NOMO-1 treated with dmso at 0.1 percent for 144 hours (cell line): ENCODE data around the gene WDR86.

Source experiments
- DNase-seq: peaks from one replicate; lab custom pipeline; 2025; ENCODE audit not compliant: unreplicated experiment; lab: John Stamatoyannopoulos, UW

Gene WDR86

DNA sequence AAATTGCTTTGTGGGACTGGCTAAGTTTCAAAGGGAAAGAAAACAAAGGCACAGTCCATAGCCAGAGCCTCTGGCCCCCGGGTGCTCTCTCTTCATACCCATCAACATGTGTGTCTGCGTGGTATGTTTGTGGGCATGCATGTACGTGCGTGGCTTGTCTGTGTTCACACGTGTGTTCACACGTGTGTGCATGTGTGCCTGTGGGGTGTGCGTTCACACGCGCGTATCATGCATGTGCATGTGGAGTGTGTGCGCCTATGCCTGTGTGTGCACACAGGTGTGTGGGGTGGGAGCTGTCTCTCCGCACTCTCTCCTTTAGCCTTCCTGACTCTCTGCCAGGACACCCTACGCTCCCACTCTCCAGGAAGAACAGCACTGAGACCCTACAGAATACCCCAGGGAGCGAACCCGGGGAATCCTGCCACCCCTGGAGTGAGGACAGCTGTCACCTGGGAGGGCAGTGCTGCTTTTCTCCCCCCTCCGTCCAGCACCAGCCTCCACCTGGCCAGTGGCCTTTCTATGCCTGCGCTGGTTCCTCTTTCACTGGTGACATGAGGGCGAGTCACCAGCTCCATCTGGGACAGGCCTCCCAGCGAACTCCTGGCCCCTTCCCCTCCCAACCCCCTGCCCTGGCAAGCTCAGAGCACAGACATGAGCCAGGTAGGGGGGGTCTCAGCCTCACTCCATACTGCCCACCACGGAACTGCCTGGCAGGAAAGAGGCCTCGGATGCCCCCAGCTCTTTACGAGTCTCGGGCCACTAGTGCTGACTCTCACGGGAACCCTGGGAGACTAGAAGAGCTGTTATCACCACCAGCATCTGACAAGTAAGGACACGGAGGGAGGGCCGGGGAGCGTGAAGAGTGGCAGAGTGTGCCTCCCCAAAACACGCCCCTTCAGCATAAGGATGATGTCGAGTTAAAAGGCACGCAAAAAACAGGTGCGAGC lies 16.5 kb downstream of the WDR86 start:
- DNase-seq = no peak

DNA sequence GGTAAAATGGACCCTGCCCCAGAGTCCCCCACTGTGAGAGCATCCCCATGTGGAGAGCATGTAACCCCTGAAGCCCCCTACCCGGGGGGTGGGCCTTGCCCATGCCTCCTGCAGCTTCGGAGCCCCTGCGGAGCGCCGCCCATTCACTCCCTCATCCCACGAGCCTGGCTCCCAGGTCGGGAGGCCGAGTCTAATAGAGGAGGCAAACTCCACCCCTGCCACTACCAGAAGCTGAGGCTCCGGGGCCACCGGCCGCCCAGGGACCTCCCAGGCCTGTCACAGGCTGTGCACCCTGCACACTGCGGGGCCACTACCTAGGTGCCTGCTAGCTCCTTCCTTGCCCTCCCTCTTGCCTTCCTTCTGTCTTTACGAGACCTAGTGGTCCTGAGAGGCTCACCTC lies 17.4 kb downstream of the WDR86 start:
- DNase-seq = no peak

DNA sequence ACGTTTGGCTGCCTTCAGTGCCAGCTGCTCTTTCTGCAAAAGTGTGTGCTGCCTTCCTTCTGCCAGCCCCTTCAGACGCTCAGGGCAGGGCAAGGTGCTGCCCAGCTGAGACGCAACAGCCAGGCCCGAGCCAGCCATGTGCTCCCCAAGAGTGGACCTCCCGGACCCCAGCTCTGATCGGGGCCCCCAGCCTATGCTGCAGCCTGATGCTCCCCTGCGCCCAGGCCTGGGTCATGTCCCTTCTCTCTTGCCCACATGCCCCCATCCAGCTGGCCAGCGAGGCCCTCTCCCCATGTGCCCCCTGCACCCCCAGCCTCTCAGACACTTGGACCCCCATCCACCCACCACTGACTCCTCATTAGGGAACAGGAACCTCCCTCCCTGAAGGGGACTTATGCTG lies 17.8 kb downstream of the WDR86 start:
- DNase-seq = no peak

DNA sequence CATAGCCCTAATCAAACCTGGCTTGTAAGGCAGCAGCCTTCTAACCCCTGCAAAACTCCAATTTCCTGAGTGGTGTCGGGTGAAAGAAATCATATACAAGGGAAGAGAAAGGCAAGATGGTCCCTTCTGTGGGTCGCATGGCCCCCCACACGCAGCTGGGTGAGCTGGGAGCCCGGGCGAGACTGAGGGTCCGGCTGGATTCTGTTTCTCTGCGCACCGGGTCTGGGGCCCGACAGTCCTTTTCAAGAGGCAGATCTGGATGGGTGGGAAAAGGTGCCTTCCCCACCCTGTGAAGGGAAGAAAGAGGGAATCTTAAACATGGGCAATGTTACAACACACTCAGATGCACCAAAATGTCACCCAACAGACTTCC lies 18.5 kb downstream of the WDR86 start:
- no peak for DNase-seq

DNA sequence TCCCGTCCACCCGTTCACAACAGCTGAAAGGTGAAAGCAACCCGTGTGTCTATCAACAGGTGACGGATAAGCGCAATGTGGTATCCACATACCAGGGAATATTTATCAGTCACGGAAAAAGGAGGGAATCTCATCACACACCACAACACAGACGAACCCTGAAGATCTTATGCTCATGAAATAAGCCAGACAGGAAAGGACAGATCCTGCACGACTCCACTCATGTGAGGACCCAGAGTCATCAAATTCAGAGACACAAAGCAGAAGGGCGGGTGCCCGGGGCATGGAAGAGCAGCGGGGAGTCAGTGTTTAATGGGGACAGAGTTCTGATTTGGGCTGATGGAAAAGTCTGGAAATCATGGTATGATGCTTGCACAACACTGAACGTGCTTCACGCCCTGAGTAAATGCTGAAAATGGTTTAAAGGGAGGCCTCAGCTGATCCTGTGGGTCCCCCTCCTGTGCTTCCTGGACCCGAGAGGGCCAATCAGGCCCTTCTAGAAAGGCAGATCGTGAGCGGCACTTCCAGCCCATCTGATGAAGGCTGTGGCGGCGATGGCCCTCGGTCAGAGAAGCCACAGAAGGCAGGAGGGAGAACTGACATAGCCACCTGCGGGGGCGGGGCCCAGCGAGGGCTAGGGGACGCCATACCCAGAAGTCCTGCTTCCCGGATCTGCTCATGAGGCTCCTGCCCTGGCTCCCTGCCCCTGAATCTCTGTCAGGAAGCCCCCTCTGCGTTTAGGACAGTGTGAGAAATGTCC lies 19.1 kb downstream of the WDR86 start:
- DNase-seq = no peak

DNA sequence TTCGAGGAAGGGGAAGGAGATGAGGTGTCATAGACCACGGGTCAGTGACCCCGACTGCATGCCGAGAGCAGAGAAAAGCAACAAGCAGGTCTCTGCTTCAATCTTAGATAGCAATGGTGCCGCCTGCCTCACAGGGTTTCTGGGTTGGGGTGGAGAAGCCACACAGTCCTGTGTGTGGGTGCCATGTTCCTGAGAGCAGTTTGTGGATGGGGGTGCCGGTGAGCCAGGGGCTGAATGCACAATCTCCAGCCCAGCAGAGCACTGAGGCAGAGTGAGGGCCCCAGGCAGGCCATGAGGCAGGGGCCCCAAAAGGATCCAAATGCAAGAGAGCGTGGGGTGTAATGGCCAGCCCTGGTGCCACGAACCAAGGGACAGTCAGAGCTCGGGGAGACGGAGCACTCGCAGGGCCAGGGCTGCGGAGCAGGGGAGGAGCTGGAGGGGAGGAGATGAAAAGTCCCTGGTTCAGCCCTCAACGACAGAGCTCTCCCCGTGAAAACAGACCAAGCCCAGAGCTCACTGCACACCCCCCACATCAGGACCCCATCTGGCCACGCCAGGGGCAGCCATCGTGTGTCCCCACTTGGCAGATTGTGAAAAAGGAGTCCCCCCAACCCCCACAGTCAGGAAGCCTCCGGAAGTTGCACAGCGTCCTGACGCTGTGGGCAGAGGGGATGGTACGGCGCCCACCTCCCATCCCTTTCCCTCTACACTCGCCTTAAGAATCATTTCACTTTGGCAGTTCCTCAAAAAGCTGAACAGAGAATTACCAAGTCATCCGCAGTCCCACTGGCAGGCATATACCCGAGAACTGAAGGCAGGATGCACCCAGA lies 19.9 kb downstream of the WDR86 start:
- DNase-seq = no peak

DNA sequence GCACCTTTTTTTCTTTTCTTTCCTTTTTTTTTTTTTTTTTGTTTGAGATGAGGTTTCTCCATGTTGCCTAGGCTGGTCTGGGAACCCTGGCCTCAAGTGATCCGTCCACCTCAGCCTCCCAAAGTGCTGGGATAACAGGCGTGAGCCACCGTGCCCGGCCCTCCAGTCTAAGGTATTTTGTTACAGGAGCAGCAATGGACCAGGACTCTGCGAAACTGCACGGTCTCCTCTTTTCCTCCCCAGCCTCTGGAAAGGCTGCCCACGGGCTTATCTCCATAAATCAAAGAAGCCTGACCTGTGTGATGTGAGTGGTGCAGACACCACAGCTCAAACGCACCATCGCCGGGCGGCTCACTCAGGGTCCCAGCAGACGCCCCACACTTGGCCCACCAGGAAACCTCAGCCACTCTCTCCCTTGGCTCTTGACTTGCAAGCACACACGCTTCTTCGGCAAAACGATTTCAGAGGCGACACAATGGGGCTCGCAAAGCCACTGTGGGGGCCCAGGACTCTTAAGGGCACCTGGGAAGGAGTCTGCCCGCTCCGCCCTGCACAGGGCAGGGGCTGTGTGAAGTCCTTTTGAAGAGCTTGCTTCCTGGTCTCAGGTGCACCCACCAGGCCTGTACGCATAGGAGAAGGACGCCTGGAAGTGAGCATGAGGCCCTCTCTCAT lies 20.6 kb downstream of the WDR86 start:
- no peak for DNase-seq

DNA sequence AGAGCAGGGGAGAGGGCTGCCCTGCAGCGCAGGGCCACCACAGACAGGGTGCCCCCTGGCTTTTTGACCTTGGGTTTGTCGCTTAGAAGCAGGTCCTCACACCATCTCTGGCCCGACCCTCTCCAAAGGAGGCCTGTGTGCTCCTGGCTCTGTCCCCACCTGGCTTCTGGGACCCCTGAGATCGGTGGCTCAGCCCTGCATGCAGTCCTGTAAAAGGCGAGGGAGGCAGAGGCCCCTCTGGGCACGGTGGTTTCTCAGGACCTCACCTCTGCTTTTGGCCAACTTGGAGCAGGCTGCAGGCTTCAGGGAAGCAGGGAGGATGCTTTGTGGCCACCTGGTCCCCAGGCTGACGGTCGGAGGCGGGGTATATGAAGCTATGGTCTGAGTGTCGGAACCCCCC lies 21.4 kb downstream of the WDR86 start:
- no peak for DNase-seq

DNA sequence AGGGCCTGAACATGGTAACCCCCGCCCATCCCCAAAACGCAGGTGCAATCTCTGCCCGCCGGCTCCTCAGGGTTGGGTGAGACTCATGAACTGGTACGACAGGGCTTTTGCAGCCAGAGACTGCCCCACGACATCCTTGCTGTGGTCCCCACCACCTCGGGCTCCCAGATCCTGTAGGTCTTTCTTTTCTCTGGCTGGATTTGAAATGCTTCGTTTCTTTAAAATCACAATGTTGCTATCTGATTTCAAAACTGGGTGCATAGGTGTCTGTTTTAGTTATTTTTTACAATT lies 21.9 kb downstream of the WDR86 start:
- DNase-seq = no peak

DNA sequence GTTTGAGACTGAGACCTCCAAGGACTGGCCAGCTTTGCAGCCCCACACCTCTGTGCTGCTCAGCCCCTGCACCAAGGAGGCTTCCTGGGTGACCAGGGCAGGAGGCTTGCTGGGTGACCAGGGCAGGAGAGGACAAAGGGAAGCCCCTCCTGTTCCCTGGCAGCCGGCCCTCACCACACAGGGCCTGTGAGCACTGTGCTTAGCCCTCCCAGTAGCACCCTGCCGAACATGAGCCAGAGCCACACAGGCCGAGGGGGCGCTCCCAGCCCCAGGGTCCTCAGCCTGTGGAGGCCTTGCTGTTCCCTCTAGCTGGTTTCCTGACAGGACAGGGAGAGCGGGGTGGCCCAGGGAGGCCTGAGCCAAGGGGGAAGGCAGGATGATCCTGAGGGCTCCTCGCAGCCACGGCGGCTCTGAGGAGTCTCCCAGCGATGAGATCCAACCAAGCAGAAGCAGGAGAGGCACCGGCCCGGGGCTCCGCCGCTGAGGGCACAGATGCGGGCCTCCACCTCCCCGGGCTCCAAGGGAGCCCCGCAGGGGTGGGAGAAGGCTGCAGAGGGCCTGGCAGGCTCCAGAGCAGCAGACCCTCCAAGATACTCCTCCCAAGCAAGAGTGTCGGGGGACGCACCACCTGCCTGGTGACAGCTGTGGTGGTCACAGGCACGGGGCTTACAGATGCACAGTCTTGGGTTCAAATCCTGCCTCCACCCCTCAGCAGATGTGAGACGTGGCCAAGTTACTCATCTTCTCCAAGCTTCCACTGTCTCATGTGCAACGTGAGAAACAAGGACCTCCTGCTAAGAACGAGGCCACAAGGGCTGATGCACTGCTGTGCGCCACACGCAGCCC lies 22.5 kb downstream of the WDR86 start:
- no peak for DNase-seq

DNA sequence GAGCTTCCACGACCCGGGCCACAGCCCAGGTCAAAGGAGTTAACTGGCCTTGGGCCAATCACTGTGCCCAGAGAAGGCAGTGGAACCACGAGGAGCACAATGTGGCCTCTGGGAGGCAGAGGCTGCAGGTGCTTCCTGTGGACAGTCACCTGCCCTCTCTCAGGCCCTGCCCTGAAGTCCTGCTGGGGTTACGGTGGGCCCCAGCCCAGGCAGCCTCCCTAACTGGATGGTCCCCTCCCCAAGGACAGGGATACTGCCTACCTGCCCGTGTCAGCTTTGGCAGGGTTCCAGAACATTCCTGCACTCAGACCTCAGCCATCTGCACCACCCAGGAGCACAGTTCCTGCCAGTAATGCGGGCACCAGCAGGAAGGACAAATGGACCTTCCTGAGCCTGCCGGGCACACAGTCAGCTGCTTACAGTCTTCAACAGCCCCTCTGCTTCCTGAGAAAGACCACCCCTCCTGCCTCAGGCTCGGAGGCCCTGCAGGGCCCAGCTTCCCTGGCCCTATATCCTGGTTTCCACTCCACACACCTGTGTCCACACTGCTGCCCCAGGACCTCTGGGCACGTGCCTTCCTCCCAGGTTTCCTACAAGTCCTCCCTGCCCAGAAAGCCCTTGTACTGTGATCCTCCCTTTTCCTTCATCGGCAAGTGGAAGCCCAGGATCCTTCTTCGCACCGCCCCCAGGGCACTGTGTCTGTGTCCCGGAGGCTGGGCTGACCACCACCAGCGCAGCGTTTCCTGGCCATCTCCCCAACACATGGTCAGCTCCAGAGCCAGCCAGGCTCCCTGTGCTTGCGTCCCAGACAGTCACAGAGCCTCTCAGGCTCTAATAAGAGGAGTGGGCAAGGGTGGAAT lies 23.3 kb downstream of the WDR86 start:
- DNase-seq = no peak

DNA sequence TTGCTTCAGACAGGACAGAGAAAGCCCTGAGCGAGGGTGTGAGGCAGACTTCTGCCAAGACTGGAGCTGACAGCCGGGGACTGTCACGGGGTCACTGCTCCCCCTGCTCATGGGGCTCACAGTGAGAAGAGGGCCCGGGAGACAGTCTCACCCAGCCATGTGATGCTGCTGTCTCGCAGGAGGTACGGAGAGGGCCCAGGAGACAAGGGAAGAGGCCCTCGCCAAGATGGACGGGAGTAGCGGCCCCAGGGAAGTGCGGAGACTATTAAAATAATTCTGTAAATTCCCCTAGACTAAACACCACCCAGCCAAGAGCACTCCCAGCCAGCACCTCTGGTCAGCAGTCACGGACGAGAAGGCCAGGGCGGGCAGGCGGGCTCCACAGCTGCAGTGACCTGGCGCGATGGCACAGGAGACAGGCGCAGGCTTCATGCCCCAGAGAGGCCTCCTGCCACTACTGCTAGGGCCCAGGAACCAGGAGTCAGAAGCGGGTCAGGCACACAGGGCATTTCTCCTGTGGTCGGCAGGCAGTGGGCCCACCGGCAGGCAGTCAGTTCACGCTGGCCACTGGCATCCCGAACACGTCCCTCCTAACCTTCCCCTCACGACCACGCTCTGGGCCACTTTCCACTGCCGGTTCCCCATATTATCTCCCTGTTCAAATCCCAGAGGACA lies 24.1 kb downstream of the WDR86 start:
- no peak for DNase-seq

DNA sequence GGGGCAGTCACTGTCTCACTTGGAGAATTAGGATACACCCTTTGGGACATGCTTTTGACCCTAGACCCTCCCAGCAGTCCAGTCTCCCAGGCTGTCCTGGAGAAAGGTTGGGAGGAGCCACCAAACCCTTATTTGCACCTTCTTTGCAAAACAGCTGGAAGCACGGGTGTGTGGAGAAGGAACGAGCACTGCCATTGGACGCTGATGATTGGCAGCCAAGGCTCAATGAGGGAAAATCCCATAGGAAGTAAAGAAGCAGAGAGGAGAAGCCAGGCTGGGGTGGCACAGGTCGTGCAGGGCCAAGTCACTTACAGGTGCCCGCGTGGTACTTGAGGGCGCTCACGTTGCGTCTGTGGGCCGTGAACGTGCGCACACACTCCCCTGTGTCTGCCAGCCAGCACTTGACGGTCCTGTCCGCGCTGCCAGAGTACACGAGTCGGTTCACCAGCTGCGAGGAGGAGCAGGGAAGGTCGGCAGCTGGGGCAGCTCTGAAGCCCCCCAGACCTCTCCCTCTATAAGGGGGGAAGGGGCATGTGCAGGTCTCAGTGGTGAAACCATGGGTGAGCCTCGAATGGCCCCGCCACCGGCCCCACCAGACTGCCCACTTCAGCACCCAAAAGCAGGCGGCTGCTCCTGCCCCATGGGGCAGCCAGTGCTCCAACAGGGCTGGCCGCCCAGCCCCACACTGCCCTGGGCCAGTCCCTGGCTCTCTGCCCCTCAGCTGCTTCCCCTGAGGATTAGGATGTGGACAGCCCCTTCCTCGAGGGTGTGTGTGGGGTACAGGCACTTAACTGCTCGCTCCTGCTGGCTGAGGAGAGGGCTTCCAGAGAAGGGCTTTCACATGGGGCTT lies 24.8 kb downstream of the WDR86 start:
- DNase-seq = no peak

DNA sequence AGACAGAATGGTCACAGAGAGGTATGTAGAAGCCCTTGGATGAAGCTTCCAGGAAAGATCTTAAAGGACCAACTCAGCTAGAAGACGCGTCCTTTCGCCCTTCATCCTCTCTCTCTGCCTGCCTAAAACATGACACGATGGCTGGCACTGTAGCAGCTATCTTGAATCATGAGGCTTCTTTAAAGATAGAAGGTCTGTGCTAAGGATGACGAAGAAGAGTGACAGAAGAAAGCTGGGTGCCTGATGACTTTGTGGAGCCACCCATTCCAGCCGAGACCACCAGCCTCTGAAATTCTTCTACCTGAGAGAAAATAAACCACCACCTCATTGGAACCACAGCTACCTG lies 25.5 kb downstream of the WDR86 start:
- no peak for DNase-seq

DNA sequence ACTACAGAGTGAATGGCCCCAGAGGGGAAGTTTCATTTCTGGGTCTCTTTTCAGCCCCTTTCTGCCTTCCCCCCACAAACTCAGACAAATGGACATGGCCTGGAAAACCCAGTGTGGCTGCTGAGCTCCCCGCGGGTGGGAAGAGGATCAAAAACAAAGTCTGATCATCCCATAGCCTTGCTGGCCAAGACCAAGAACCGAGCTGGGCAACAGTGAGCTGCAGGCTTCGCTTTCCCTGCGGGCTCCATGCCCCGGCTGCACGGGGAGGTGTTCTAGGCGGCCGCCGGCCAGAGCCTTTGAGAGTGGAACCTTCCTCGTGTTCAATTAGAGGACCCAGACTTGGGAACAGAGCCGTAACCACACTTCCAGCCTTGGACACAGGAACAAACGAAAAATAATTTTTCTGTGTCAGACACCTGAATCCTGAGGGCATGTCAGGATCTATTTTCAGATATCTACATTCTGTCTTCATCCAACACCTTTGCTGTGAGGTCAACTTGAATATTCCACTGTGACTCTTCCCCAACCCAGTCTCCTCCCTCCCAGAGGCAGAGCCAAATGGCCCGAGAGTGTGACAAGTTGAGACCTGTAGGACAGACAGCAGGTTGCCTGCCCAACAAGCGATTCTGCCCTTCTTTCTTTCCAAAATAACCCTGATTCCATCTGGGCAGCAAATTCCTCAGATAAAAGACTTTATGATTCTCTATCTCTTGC lies 26.0 kb downstream of the WDR86 start:
- DNase-seq = no peak

DNA sequence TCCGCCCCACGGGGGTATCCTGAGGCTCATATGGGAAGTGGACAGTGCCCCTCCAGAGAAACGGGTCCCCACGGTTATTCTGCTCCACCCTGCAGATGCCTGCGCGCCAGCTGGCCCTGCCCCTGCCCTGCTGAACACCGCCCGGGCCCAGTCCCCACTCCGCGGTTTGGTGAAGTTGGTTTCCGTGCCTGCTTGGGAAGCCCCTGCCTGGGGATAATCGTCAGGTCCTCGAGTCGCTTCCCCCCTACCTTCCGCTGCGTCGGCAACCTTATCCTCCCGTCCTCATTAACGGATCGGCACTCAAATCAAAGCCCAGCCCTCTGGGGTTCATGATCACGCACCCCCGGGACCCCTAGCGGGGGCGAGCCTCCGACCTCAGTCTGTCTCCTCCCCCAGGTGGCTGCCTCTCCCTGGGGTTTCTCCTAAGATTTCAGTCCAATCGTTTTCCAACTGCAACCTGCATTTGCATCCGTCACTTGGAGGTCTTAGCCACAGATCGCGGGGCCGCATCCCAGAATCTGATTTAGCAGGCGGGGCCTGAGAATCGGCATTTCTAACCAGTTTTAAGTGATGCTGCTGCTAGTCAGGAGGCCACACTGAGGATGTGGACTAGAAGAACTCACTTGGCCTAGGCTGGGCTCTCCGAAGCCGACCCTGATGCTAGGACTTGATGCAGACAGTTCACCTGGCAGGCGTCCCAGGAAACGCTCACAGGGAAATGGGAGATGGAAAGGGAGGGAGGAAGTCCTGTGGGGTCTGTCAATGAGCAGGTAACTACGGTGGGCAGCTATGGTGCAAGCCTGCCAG lies 27.6 kb downstream of the WDR86 start:
- no peak for DNase-seq
